GF-D8 (cell line): ENCODE results near the gene PPP2R5B.
"Not testable (repeated sequence)": the region's sequence is repeated elsewhere in the genome, so short reads cannot be mapped to it uniquely, and the experiment has no call there.

Experiments
- DNase-seq: peaks from one replicate; lab custom pipeline; 2025; lab: John Stamatoyannopoulos, UW

Gene PPP2R5B

DNA sequence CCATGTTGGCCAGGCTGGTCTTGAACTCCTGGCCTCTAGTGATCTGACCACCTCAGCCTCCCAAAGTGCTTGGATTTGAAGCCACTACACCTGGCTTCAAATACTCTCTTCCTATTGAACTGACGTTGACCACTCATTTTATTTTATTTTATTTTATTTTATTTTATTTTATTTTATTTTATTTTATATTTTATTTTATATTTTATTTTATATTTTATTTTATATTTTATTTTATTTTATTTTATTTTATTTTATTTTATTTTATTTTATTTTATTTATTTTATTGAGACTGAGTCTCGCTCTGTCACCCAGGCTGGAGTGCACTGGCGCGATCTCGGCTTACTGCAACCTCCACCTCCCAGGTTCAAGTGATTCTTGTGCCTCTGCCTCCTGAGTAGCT is 58.9 kb downstream of the PPP2R5B start:
- DNase-seq: not testable (repeated sequence)
